SK-N-SH treated with all-trans-retinoic acid at 6 μM for 48 hours (cell line): ENCODE results near the gene CTIF.

ENCODE experiments used
- GLIS3 ChIP-seq: fragments of 250-450 bp; sonication (Bioruptor Pico); IDR thresholded peaks from 2 replicates; pipeline ENCODE4 v1.5.0; 2020; ENCODE audit warnings: mild to moderate bottlenecking, moderate library complexity
- ZFP3 ChIP-seq: fragments of 250-450 bp; sonication (Bioruptor Pico); IDR thresholded peaks from 2 replicates; pipeline ENCODE4 v1.5.0; 2020; ENCODE audit warnings: mild to moderate bottlenecking, moderate library complexity
- ZFP30 ChIP-seq: fragments of 450-650 bp; formaldehyde crosslinking; IDR thresholded peaks from 2 replicates; pipeline ENCODE4 v1.5.0; 2022; ENCODE audit warnings: mild to moderate bottlenecking, moderate library complexity
- ZNF565 ChIP-seq: fragments of 450-650 bp; formaldehyde crosslinking; conservative IDR thresholded peaks from 2 replicates; pipeline ENCODE4 v1.5.0; 2020; ENCODE audit warnings: low read depth, mild to moderate bottlenecking, moderate library complexity
- TF ChIP-seq, protein P1 (sequence below): fragments of 250-450 bp; sonication (Bioruptor Pico); IDR thresholded peaks from 2 replicates; pipeline ENCODE4 v1.8.0; 2020; ENCODE audit warnings: mild to moderate bottlenecking, moderate library complexity, borderline replicate concordance
- TF ChIP-seq, protein P2 (sequence below): fragments of 250-450 bp; sonication (Bioruptor Pico); IDR thresholded peaks from 2 replicates; pipeline ENCODE4 v1.5.1; 2021; ENCODE audit warnings: mild to moderate bottlenecking, moderate library complexity

DNA sequence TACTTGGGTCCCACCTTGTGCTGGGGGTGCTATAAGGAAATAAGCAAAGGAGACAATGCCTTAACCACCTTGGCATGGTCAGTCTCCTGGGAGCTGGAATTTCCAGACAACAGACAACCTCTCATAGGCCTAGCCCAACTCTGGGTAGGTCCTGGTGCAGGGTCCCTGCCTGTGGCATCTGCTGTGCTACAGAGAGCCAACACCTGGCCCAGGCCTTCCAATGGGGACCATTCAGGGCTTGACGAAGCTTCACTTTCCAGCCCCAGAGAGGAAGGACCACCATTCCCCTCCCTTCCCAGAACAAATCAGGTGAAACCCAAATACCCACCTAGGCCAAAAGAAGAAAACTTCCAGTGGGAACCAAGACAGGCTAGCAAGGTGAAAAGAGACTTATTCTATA is 329.1 kb downstream of the CTIF start:
- TF ChIP-seq, protein P1, sequence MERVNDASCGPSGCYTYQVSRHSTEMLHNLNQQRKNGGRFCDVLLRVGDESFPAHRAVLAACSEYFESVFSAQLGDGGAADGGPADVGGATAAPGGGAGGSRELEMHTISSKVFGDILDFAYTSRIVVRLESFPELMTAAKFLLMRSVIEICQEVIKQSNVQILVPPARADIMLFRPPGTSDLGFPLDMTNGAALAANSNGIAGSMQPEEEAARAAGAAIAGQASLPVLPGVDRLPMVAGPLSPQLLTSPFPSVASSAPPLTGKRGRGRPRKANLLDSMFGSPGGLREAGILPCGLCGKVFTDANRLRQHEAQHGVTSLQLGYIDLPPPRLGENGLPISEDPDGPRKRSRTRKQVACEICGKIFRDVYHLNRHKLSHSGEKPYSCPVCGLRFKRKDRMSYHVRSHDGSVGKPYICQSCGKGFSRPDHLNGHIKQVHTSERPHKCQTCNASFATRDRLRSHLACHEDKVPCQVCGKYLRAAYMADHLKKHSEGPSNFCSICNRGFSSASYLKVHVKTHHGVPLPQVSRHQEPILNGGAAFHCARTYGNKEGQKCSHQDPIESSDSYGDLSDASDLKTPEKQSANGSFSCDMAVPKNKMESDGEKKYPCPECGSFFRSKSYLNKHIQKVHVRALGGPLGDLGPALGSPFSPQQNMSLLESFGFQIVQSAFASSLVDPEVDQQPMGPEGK: no peak
- no peak for TF ChIP-seq ZFP3 (CRISPR knock-in tag)
- TF ChIP-seq, protein P2, sequence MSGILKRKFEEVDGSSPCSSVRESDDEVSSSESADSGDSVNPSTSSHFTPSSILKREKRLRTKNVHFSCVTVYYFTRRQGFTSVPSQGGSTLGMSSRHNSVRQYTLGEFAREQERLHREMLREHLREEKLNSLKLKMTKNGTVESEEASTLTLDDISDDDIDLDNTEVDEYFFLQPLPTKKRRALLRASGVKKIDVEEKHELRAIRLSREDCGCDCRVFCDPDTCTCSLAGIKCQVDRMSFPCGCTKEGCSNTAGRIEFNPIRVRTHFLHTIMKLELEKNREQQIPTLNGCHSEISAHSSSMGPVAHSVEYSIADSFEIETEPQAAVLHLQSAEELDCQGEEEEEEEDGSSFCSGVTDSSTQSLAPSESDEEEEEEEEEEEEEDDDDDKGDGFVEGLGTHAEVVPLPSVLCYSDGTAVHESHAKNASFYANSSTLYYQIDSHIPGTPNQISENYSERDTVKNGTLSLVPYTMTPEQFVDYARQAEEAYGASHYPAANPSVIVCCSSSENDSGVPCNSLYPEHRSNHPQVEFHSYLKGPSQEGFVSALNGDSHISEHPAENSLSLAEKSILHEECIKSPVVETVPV: no peak
- no peak for TF ChIP-seq ZFP30 (CRISPR knock-in tag)
- no peak for TF ChIP-seq GLIS3 (CRISPR knock-in tag)
- TF ChIP-seq ZNF565 (CRISPR knock-in tag): no peak
